Measurements from ENCODE around the gene PARD3. TPM values are rescaled to one million over a fixed set of nuclear protein-coding genes. Genes with fewer than 3 reads are reported as not detected.

Gene PARD3
- total and polyA plus RNA-seq, 2 donors (not counting 1 experiment from before 2014, with no cell fraction given): 24.0 to 46.4 TPM

- Histone ChIP-seq H2AFZ (ENCODE audit: low read length) (no peak overlapping the region), H3K9me3 (ENCODE audit: control insufficient read depth, insufficient read depth, low read depth, low read length) (no peaks in the 10 kb centered on the region), H3K4me1 (ENCODE audit: control insufficient read depth, extremely low read depth, insufficient read depth, low read length) (no peaks in the 10 kb centered on the region), H3K27ac (ENCODE audit: insufficient read depth, low read length) (no peak overlapping the region), H3K79me2 (ENCODE audit: control insufficient read depth, insufficient read depth, low read length) (no peaks in the 10 kb centered on the region), H3K27me3 (ENCODE audit: control insufficient read depth, insufficient read depth, low read length) (no peaks in the 10 kb centered on the region), H3K36me3 (ENCODE audit: control insufficient read depth, insufficient read depth, low read length) (no peaks in the 10 kb centered on the region), H3K4me3 (replicated peaks in 1 of 4; ENCODE audit: control extremely low read depth in 1 of 4, insufficient read depth in 1 of 4, low read depth in 3 of 4, low read length in 4 of 4) (no peak overlapping the region), H3K4me2 (ENCODE audit: extremely low read depth, insufficient read depth, low read length) (no peak overlapping the region), H4K20me1 (ENCODE audit: control insufficient read depth, extremely low read depth, insufficient read depth, low read length) (no peaks in the 10 kb centered on the region), H3K9ac (ENCODE audit: insufficient read depth, low read length) (no peak overlapping the region)
- DNase-seq (ENCODE audit: low read depth in 2 of 2): peak; percentile 14 to 43
- TF ChIP-seq EZH2 (IDR thresholded peaks at IDR 0.05; ENCODE audit: low read length, missing control alignments): no peak
- TF ChIP-seq CTCF (conservative IDR thresholded peaks at IDR 0.05 in 1 of 2, IDR thresholded peaks at IDR 0.05 in 1 of 2; ENCODE audit: low read depth in 1 of 2, low read length in 2 of 2): no peak
Measured at GRCh38 chr10:34505338-34505737, 309.8 kb downstream of the PARD3 start.

GRCh38 chr10:34504534-34504933 lies 310.6 kb downstream of the PARD3 start:
- peak; percentile 18 to 83 for DNase-seq (ENCODE audit: low read depth in 2 of 2)
- no peak overlapping the region for H3K9ac ChIP-seq (ENCODE audit: insufficient read depth, low read length)
- no peaks in the 10 kb centered on the region for H3K36me3 ChIP-seq (ENCODE audit: control insufficient read depth, insufficient read depth, low read length)
- H3K27ac ChIP-seq (ENCODE audit: insufficient read depth, low read length): no peak overlapping the region
- no peaks in the 10 kb centered on the region for H3K27me3 ChIP-seq (ENCODE audit: control insufficient read depth, insufficient read depth, low read length)
- no peaks in the 10 kb centered on the region for H3K9me3 ChIP-seq (ENCODE audit: control insufficient read depth, insufficient read depth, low read depth, low read length)
- no peaks in the 10 kb centered on the region for H3K4me1 ChIP-seq (ENCODE audit: control insufficient read depth, extremely low read depth, insufficient read depth, low read length)
- H3K4me3 ChIP-seq (replicated peaks in 1 of 4; ENCODE audit: control extremely low read depth in 1 of 4, insufficient read depth in 1 of 4, low read depth in 3 of 4, low read length in 4 of 4): no peak overlapping the region
- no peaks in the 10 kb centered on the region for H4K20me1 ChIP-seq (ENCODE audit: control insufficient read depth, extremely low read depth, insufficient read depth, low read length)
- no peak overlapping the region for H3K4me2 ChIP-seq (ENCODE audit: extremely low read depth, insufficient read depth, low read length)
- H3K79me2 ChIP-seq (ENCODE audit: control insufficient read depth, insufficient read depth, low read length): no peaks in the 10 kb centered on the region
- no peak overlapping the region for H2AFZ ChIP-seq (ENCODE audit: low read length)
- TF ChIP-seq EZH2 (IDR thresholded peaks at IDR 0.05; ENCODE audit: low read length, missing control alignments): no peak
- no peak for TF ChIP-seq CTCF (conservative IDR thresholded peaks at IDR 0.05 in 1 of 2, IDR thresholded peaks at IDR 0.05 in 1 of 2; ENCODE audit: low read depth in 1 of 2, low read length in 2 of 2)

GRCh38 chr10:34503704-34504103 lies 311.4 kb downstream of the PARD3 start:
- Histone ChIP-seq H4K20me1 (ENCODE audit: control insufficient read depth, extremely low read depth, insufficient read depth, low read length) (no peaks in the 10 kb centered on the region), H3K79me2 (ENCODE audit: control insufficient read depth, insufficient read depth, low read length) (no peaks in the 10 kb centered on the region), H3K36me3 (ENCODE audit: control insufficient read depth, insufficient read depth, low read length) (no peaks in the 10 kb centered on the region), H3K27ac (ENCODE audit: insufficient read depth, low read length) (no peak overlapping the region), H2AFZ (ENCODE audit: low read length) (no peak overlapping the region), H3K9me3 (ENCODE audit: control insufficient read depth, insufficient read depth, low read depth, low read length) (no peaks in the 10 kb centered on the region), H3K4me3 (replicated peaks in 1 of 4; ENCODE audit: control extremely low read depth in 1 of 4, insufficient read depth in 1 of 4, low read depth in 3 of 4, low read length in 4 of 4) (no peak overlapping the region), H3K4me2 (ENCODE audit: extremely low read depth, insufficient read depth, low read length) (no peak overlapping the region), H3K9ac (ENCODE audit: insufficient read depth, low read length) (no peak overlapping the region), H3K27me3 (ENCODE audit: control insufficient read depth, insufficient read depth, low read length) (no peaks in the 10 kb centered on the region), H3K4me1 (ENCODE audit: control insufficient read depth, extremely low read depth, insufficient read depth, low read length) (no peaks in the 10 kb centered on the region)
- DNase-seq (ENCODE audit: low read depth in 2 of 2): no peak
- TF ChIP-seq CTCF (conservative IDR thresholded peaks at IDR 0.05 in 1 of 2, IDR thresholded peaks at IDR 0.05 in 1 of 2; ENCODE audit: low read depth in 1 of 2, low read length in 2 of 2): no peak
- TF ChIP-seq EZH2 (IDR thresholded peaks at IDR 0.05; ENCODE audit: low read length, missing control alignments): no peak

Data from fibroblast of lung (primary cell).